Measurements from ENCODE around the gene SORCS2. TPM values are rescaled to one million over a fixed set of nuclear protein-coding genes. Genes with fewer than 3 reads are reported as not detected.

SORCS2 gene
- total and polyA plus RNA-seq, 2 of the 8 experiments (the other 6 are each of a cell fraction or from before 2014, with no cell fraction given): 0.36 to 1.8 TPM

GRCh38 chr4:7459471-7459870 is 267.1 kb downstream of the SORCS2 start:
- POLR2A ChIA-PET (ENCODE audit: partially characterized antibody): no interaction called here
- no peak overlapping the region for H3K4me2 ChIP-seq (ENCODE audit: insufficient read depth in 1 of 2, low read depth in 2 of 2, low read length in 2 of 2)
- no peak overlapping the region for H3K9ac ChIP-seq (replicated peaks in 1 of 4; ENCODE audit: extremely low read depth in 1 of 4, low read depth in 3 of 4, low read length in 3 of 4)
- H4K5ac ChIP-seq (ENCODE audit: insufficient read length, low read depth, low read length): no peak overlapping the region
- H3K27ac ChIP-seq (ENCODE audit: low read depth, low read length): no peak overlapping the region
- WGBS, 2 experiments (ENCODE audit: extremely low coverage in 1 of 2, insufficient coverage in 1 of 2, insufficient read length in 1 of 2, insufficient replicate concordance in 2 of 2, low coverage in 1 of 2, low lambda C conversion rate in 2 of 2, missing lambda C conversion rate in 1 of 2): 94% methylated on average over 6 of the region's 8 CpGs; no CpG with 5 or more reads in 1 of the 2 experiments
- no peak overlapping the region for H4K91ac ChIP-seq (replicated peaks; ENCODE audit: insufficient read length, low read length)
- FAIRE-seq (no peak), DNase-seq (ENCODE audit: low read depth in 1 of 2, low spot score in 2 of 2) (no peak)
- no peak overlapping the region for H2BK120ac ChIP-seq (replicated peaks; ENCODE audit: low read depth, low read length)
- H3K36me3 ChIP-seq (ENCODE audit: control insufficient read depth in 2 of 4, insufficient read depth in 4 of 4, low read length in 3 of 4): no peaks in the 10 kb centered on the region
- no peak overlapping the region for H2BK12ac ChIP-seq (ENCODE audit: low read depth, low read length)
- no peaks in the 10 kb centered on the region for H4K20me1 ChIP-seq (replicated peaks in 1 of 2; ENCODE audit: control insufficient read depth in 1 of 2, insufficient read depth in 2 of 2, low read length in 2 of 2)
- CTCF ChIA-PET (ENCODE audit: partially characterized antibody): interaction anchor here (1.4 to 3.7 kb wide), 4 partner anchors 12 to 191 kb away, joined by 4 to 21 read pairs (median 4); no protein-coding TSS in a partner anchor
- H3K23me2 ChIP-seq (ENCODE audit: low read depth, low read length): no peaks in the 10 kb centered on the region
- no peak overlapping the region for H3K56ac ChIP-seq (replicated peaks; ENCODE audit: insufficient read length, low read depth, low read length)
- no peaks in the 10 kb centered on the region for H3K27me3 ChIP-seq (replicated peaks in 1 of 4; ENCODE audit: control insufficient read depth in 3 of 4, extremely low read depth in 1 of 4, insufficient read depth in 3 of 4, low read length in 3 of 4)
- H2BK20ac ChIP-seq (ENCODE audit: low read length): no peak overlapping the region
- no peak overlapping the region for H2BK15ac ChIP-seq (ENCODE audit: low read length)
- H3K4me3 ChIP-seq (ENCODE audit: extremely low read depth in 1 of 4, insufficient read depth in 2 of 4, low read depth in 3 of 4, low read length in 4 of 4): no peak overlapping the region
- no peak overlapping the region for H2AK5ac ChIP-seq (ENCODE audit: low read depth, low read length)
- H2BK5ac ChIP-seq (ENCODE audit: low read depth, low read length): no peak overlapping the region
- no peaks in the 10 kb centered on the region for H3K9me3 ChIP-seq (ENCODE audit: insufficient read depth in 2 of 2, low read depth in 1 of 2, low read length in 1 of 2)
- no peak overlapping the region for H3K14ac ChIP-seq (ENCODE audit: insufficient read length)
- no peaks in the 10 kb centered on the region for H3K79me1 ChIP-seq (ENCODE audit: low read depth, low read length)
- no peak overlapping the region for H3K4ac ChIP-seq (replicated peaks; ENCODE audit: insufficient read length, low read depth, low read length)
- no peak overlapping the region for H2AFZ ChIP-seq (ENCODE audit: low read length)
- peaks cover 0 to 14% (median 10%) of the 10 kb centered on the region in 4 experiments; a peak in 6 of 7 replicates for H3K4me1 ChIP-seq (replicated peaks in 1 of 4; ENCODE audit: control insufficient read depth in 3 of 4, insufficient read depth in 4 of 4, low read length in 3 of 4)
- no peak overlapping the region for H3K23ac ChIP-seq (ENCODE audit: insufficient read length)
- peak overlapping the region; percentile 42; the same call in 1 of the 2 replicates for H4K8ac ChIP-seq (ENCODE audit: extremely low read depth, insufficient read depth, low read length)
- no peak overlapping the region for H3K18ac ChIP-seq (ENCODE audit: extremely low read depth, low read length)
- no peaks in the 10 kb centered on the region for H3K79me2 ChIP-seq (ENCODE audit: control insufficient read depth in 1 of 2, insufficient read depth in 2 of 2, low read length in 2 of 2)
- TF ChIP-seq SIN3A (conservative IDR thresholded peaks at IDR 0.05 in 1 of 2, IDR thresholded peaks at IDR 0.05 in 1 of 2; ENCODE audit: low read depth in 1 of 2, low read length in 2 of 2): no peak
- no peak for TF ChIP-seq BRCA1 (IDR thresholded peaks at IDR 0.05; ENCODE audit: low read depth, low read length)
- TF ChIP-seq ATF2 (IDR thresholded peaks at IDR 0.05; ENCODE audit: low read length): no peak
- TF ChIP-seq YY1 (IDR thresholded peaks at IDR 0.05; ENCODE audit: low read depth, low read length): no peak
- TF ChIP-seq SP2 (IDR thresholded peaks at IDR 0.05; ENCODE audit: low read length): no peak
- TF ChIP-seq CREB1 (IDR thresholded peaks at IDR 0.05): no peak
- no peak for TF ChIP-seq RBBP5 (IDR thresholded peaks at IDR 0.05; ENCODE audit: borderline replicate concordance, low read depth, low read length)
- no peak for TF ChIP-seq JUN (IDR thresholded peaks at IDR 0.05; ENCODE audit: low read depth, low read length)
- no peak for TF ChIP-seq CTBP2 (IDR thresholded peaks at IDR 0.05; ENCODE audit: borderline replicate concordance, insufficient read depth, insufficient read length, low read length)
- no peak for TF ChIP-seq SIRT6 (IDR thresholded peaks at IDR 0.05; ENCODE audit: low read length)
- TF ChIP-seq TAF7 (optimal IDR thresholded peaks at IDR 0.05; ENCODE audit: borderline replicate concordance, low read depth, low read length): no peak
- no peak for TF ChIP-seq ATF3 (IDR thresholded peaks at IDR 0.05; ENCODE audit: insufficient read depth, low read depth, low read length)
